GM20000 (cell line): Measurements from ENCODE around the gene AQP9.

ENCODE experiments used
- DNase-seq: peaks from one replicate; pipeline ENCODE4 v3.0.0; 2012; ENCODE audit warnings: low spot score
- CTCF ChIP-seq: IDR thresholded peaks from 2 replicates; pipeline ENCODE4 v1.5.1; 2012; ENCODE audit warnings: mild to moderate bottlenecking, control low read depth; ENCODE audit errors: extremely low read depth, missing control alignments

Gene AQP9

GRCh38 chr15:58228718-58229117 lies 90.5 kb downstream of the AQP9 start:
- DNase-seq = no peak
- TF ChIP-seq CTCF = no peak

- DNase-seq = no peak
- TF ChIP-seq CTCF = no peak
Measured at GRCh38 chr15:58229297-58229768, 91.2 kb downstream of the AQP9 start.

- TF ChIP-seq CTCF = no peak
- no peak for DNase-seq
Measured at GRCh38 chr15:58232281-58233065, 94.3 kb downstream of the AQP9 start.

- no peak for DNase-seq
- TF ChIP-seq CTCF = no peak
Measured at GRCh38 chr15:58233341-58233740, 95.2 kb downstream of the AQP9 start.
